Hepatocyte (in vitro differentiated cells): Measurements from ENCODE around the gene LENG8. TPM values are rescaled to one million over a fixed set of nuclear protein-coding genes. Genes with fewer than 3 reads are reported as not detected.

Source experiments
- DNase-seq: peaks from one replicate; pipeline ENCODE4 v3.0.0-alpha.2; 2016; ENCODE audit warnings: low spot score
- H2AFZ ChIP-seq: fragments of 200-600 bp; sonication (generic); 2 replicates; pipeline ENCODE4 v1.6.0; 2016; ENCODE audit warnings: antibody characterized with exemption, mild to moderate bottlenecking
- H3K27ac ChIP-seq: fragments of 200-600 bp; sonication (generic); 2 replicates; pipeline ENCODE4 v1.5.1; 2016; ENCODE audit warnings: mild to moderate bottlenecking
- H3K27me3 ChIP-seq: fragments of 200-600 bp; sonication (generic); 2 replicates; pipeline ENCODE4 v1.6.1; 2016
- H3K36me3 ChIP-seq: fragments of 200-600 bp; sonication (generic); replicated peaks from 2 replicates; pipeline ENCODE4 v1.5.1; 2016; ENCODE audit warnings: low read depth; ENCODE audit not compliant: insufficient read depth
- H3K4me1 ChIP-seq: fragments of 200-600 bp; sonication (generic); 2 replicates; pipeline ENCODE4 v1.5.1; 2016; ENCODE audit warnings: mild to moderate bottlenecking, moderate library complexity; ENCODE audit not compliant: insufficient read depth
- H3K4me2 ChIP-seq: fragments of 200-600 bp; sonication (generic); 2 replicates; pipeline ENCODE4 v1.6.0; 2016
- H3K4me3 ChIP-seq: fragments of 200-600 bp; sonication (generic); 2 replicates; pipeline ENCODE4 v1.5.1; 2016; ENCODE audit warnings: mild to moderate bottlenecking
- H3K79me2 ChIP-seq: fragments of 200-600 bp; sonication (generic); 2 replicates; pipeline ENCODE4 v1.6.0; 2017; ENCODE audit warnings: mild to moderate bottlenecking
- H3K9me2 ChIP-seq: fragments of 200-600 bp; sonication (generic); replicated peaks from 2 replicates; pipeline ENCODE4 v1.6.0; 2017; ENCODE audit warnings: mild to moderate bottlenecking; ENCODE audit not compliant: insufficient read depth
- H3K9me3 ChIP-seq: fragments of 200-600 bp; sonication (generic); 2 replicates; pipeline ENCODE4 v1.5.1; 2016; ENCODE audit warnings: low read depth, mild to moderate bottlenecking
- H4K20me1 ChIP-seq: fragments of 200-600 bp; sonication (generic); 2 replicates; pipeline ENCODE4 v1.6.0; 2016; ENCODE audit warnings: mild to moderate bottlenecking; ENCODE audit not compliant: insufficient read depth, poor library complexity, severe bottlenecking
- EZH2 ChIP-seq: fragments of 200-600 bp; sonication (generic); IDR thresholded peaks from 2 replicates; pipeline ENCODE4 v1.6.1; 2016; ENCODE audit warnings: antibody characterized with exemption, mild to moderate bottlenecking, borderline replicate concordance
- EZH2phosphoT487 ChIP-seq: fragments of 200-600 bp; sonication (generic); IDR thresholded peaks from one replicate; pipeline ENCODE4 v1.6.1; 2018; ENCODE audit warnings: antibody characterized with exemption, mild to moderate bottlenecking, low read depth, moderate library complexity; ENCODE audit not compliant: unreplicated experiment, severe bottlenecking
- WGBS: methylation state at CpG from one replicate; pipeline ENCODE4 v1.1.6; 2016; ENCODE audit warnings: low lambda C conversion rate; ENCODE audit errors: missing lambda C conversion rate; 5-methylcytosine and 5-hydroxymethylcytosine counted together
- polyA plus RNA-seq: library from polyadenylated mRNA; unstranded; fragments of >200 nt; fragmentation: Nextera tagmentation; extraction: Ambion mirVana; gene quantifications from 2 replicates; pipeline ENCODE4 v1.2.1, GENCODE V29; 2016
- total RNA-seq: library from RNA; depleted of rRNA; stranded (reverse); fragments of >200 nt; gene quantifications from 2 replicates; pipeline ENCODE4 v1.2.3, GENCODE V29; 2014
- TF ChIP-seq, protein P1 (sequence below): fragments of 200-600 bp; sonication (generic); IDR thresholded peaks from 2 replicates; pipeline ENCODE4 v1.5.1; 2016; ENCODE audit warnings: antibody characterized with exemption, mild to moderate bottlenecking; ENCODE audit not compliant: poor library complexity

Gene LENG8
- total and polyA plus RNA-seq, 2 experiments from 2014 or later, result 36.6 to 54.0 TPM

GRCh38 chr19:54430306-54431254, 18.4 kb upstream of the LENG8 start:
- WGBS, result 7% methylated on average over 26 of the region's 43 CpGs
- no peak overlapping the region for H3K27ac ChIP-seq
- no peak for TF ChIP-seq EZH2phosphoT487
- TF ChIP-seq, protein P1, sequence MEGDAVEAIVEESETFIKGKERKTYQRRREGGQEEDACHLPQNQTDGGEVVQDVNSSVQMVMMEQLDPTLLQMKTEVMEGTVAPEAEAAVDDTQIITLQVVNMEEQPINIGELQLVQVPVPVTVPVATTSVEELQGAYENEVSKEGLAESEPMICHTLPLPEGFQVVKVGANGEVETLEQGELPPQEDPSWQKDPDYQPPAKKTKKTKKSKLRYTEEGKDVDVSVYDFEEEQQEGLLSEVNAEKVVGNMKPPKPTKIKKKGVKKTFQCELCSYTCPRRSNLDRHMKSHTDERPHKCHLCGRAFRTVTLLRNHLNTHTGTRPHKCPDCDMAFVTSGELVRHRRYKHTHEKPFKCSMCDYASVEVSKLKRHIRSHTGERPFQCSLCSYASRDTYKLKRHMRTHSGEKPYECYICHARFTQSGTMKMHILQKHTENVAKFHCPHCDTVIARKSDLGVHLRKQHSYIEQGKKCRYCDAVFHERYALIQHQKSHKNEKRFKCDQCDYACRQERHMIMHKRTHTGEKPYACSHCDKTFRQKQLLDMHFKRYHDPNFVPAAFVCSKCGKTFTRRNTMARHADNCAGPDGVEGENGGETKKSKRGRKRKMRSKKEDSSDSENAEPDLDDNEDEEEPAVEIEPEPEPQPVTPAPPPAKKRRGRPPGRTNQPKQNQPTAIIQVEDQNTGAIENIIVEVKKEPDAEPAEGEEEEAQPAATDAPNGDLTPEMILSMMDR, result peak; percentile 44
- DNase-seq, result peak; percentile 77
- H3K79me2 ChIP-seq, result no peaks in the 10 kb centered on the region
- H3K36me3 ChIP-seq, result no peaks in the 10 kb centered on the region
- peaks cover 5% of the 10 kb centered on the region for H4K20me1 ChIP-seq
- H3K9me3 ChIP-seq, result no peaks in the 10 kb centered on the region
- H3K4me3 ChIP-seq, result no peak overlapping the region
- no peaks in the 10 kb centered on the region for H3K9me2 ChIP-seq
- H3K27me3 ChIP-seq, result peaks cover 11% of the 10 kb centered on the region
- H2AFZ ChIP-seq, result no peak overlapping the region
- peak overlapping the region; percentile 93 for H3K4me2 ChIP-seq
- H3K4me1 ChIP-seq, result peaks cover 11% of the 10 kb centered on the region

GRCh38 chr19:54431255-54431838, 17.7 kb upstream of the LENG8 start:
- Histone ChIP-seq H4K20me1 (peaks cover 5% of the 10 kb centered on the region), H3K27me3 (peaks cover 11% of the 10 kb centered on the region), H3K27ac (no peak overlapping the region), H3K4me2 (peak overlapping the region; percentile 93), H3K9me2 (no peaks in the 10 kb centered on the region), H3K4me3 (no peak overlapping the region), H2AFZ (no peak overlapping the region), H3K79me2 (no peaks in the 10 kb centered on the region), H3K36me3 (no peaks in the 10 kb centered on the region), H3K4me1 (peaks cover 11% of the 10 kb centered on the region), H3K9me3 (no peaks in the 10 kb centered on the region)
- WGBS, result 73% methylated on average over 6 of the region's 11 CpGs
- TF ChIP-seq EZH2, result no peak
- TF ChIP-seq EZH2phosphoT487, result no peak
- TF ChIP-seq, protein P1, result no peak
- DNase-seq, result no peak

- Histone ChIP-seq H3K9me3 (no peaks in the 10 kb centered on the region), H2AFZ (no peak overlapping the region), H3K79me2 (no peaks in the 10 kb centered on the region), H3K27me3 (peaks cover 11% of the 10 kb centered on the region), H3K4me2 (no peak overlapping the region), H4K20me1 (peaks cover 10% of the 10 kb centered on the region), H3K4me1 (peaks cover 11% of the 10 kb centered on the region), H3K27ac (no peak overlapping the region), H3K36me3 (no peaks in the 10 kb centered on the region), H3K9me2 (no peaks in the 10 kb centered on the region), H3K4me3 (no peak overlapping the region)
- no peak for TF ChIP-seq EZH2
- WGBS, result 86% methylated on average over 10 of the region's 10 CpGs
- no peak for DNase-seq
Measured at GRCh38 chr19:54432144-54432738, 16.8 kb upstream of the LENG8 start.

GRCh38 chr19:54433697-54434096, 15.3 kb upstream of the LENG8 start:
- Histone ChIP-seq H3K79me2 (peaks cover 2% of the 10 kb centered on the region), H2AFZ (no peak overlapping the region), H4K20me1 (peaks cover 15% of the 10 kb centered on the region), H3K27ac (no peak overlapping the region), H3K9me2 (no peaks in the 10 kb centered on the region), H3K4me3 (no peak overlapping the region), H3K27me3 (peaks cover 11% of the 10 kb centered on the region), H3K4me1 (peaks cover 11% of the 10 kb centered on the region), H3K36me3 (no peaks in the 10 kb centered on the region), H3K4me2 (no peak overlapping the region), H3K9me3 (no peaks in the 10 kb centered on the region)
- WGBS, result 93% methylated on average over 5 of the region's 5 CpGs
- DNase-seq, result no peak
- TF ChIP-seq EZH2 (no peak), EZH2phosphoT487 (no peak)
- TF ChIP-seq, protein P1, result no peak
